PC-3 (cell line): ENCODE measurements around the gene HPS5.

Experiments
- EZH2 ChIP-seq: fragments of 300-600 bp; sonication (generic); IDR thresholded peaks from one replicate; pipeline ENCODE4 v1.6.1; 2017; ENCODE audit warnings: antibody characterized with exemption, mild to moderate bottlenecking, low read length; ENCODE audit not compliant: unreplicated experiment
- TF ChIP-seq, protein P1 (sequence below): fragments of 300-600 bp; sonication (generic); conservative IDR thresholded peaks from 2 replicates; pipeline ENCODE4 v1.5.1; 2017; ENCODE audit warnings: antibody characterized with exemption, low read depth, mild to moderate bottlenecking, low read length

DNA sequence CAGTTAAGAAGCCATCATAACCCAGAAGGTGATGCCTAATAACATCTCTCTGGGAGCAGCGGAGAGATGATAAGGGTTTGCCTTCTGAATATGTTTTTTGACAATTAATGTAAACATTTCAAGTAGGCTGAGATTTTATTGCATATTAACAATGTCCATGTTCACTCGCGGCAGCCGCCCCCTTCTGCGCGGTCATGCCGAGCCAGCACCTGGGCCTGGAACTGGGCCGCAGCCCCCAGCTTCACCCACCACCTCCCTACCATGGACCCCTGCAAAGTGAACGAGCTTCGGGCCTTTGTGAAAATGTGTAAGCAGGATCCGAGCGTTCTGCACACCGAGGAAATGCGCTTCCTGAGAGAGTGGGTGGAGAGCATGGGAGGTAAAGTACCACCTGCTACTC, 60.2 kb downstream of the HPS5 start:
- TF ChIP-seq, protein P1, sequence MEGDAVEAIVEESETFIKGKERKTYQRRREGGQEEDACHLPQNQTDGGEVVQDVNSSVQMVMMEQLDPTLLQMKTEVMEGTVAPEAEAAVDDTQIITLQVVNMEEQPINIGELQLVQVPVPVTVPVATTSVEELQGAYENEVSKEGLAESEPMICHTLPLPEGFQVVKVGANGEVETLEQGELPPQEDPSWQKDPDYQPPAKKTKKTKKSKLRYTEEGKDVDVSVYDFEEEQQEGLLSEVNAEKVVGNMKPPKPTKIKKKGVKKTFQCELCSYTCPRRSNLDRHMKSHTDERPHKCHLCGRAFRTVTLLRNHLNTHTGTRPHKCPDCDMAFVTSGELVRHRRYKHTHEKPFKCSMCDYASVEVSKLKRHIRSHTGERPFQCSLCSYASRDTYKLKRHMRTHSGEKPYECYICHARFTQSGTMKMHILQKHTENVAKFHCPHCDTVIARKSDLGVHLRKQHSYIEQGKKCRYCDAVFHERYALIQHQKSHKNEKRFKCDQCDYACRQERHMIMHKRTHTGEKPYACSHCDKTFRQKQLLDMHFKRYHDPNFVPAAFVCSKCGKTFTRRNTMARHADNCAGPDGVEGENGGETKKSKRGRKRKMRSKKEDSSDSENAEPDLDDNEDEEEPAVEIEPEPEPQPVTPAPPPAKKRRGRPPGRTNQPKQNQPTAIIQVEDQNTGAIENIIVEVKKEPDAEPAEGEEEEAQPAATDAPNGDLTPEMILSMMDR, result no peak
- TF ChIP-seq EZH2, result no peak
